NCI-H526 (cell line): Measurements from ENCODE around the gene P3H4.
"Not testable (repeated sequence)": the region's sequence is repeated elsewhere in the genome, so short reads cannot be mapped to it uniquely, and the experiment has no call there.

ENCODE experiments used
- DNase-seq, 2 experiments: peaks; one replicate each; lab custom pipeline; 2025; lab: John Stamatoyannopoulos, UW

Gene P3H4

GRCh38 chr17:41793784-41794539, 17.8 kb downstream of the P3H4 start:
- DNase-seq = peak in 1 of 2 experiments; percentile 26

GRCh38 chr17:41792845-41793783, 18.6 kb downstream of the P3H4 start:
- peak in 1 of 2 experiments; percentile 30 for DNase-seq

- no peak for DNase-seq
These were observed 24.7 kb downstream of the P3H4 start for GRCh38 chr17:41787021-41787418.

GRCh38 chr17:41786227-41787020, 25.3 kb downstream of the P3H4 start, which contains the start of gene JUP:
TSS of gene JUP (minus strand) at chr17:41786711. CDS start at chr17:41771854, 14,857 bp downstream.
- peak; percentile 99 for DNase-seq

GRCh38 chr17:41785859-41786226, 25.9 kb downstream of the P3H4 start:
- DNase-seq = peak; percentile 46 to 87

- peak; percentile 25 to 45 for DNase-seq
These were observed 26.5 kb downstream of the P3H4 start for GRCh38 chr17:41785091-41785858.

- no peak for DNase-seq
These were observed 27.5 kb downstream of the P3H4 start for GRCh38 chr17:41784207-41784744.

GRCh38 chr17:41782142-41782541, 29.6 kb downstream of the P3H4 start:
- DNase-seq = no peak

GRCh38 chr17:41781404-41782110, 30.2 kb downstream of the P3H4 start:
- DNase-seq = no peak

- DNase-seq = no peak
These were observed 31.8 kb downstream of the P3H4 start for GRCh38 chr17:41779954-41780353.

GRCh38 chr17:41777574-41778188, 34.1 kb downstream of the P3H4 start:
- DNase-seq = peak in 1 of 2 experiments; percentile 54

- DNase-seq = peak in 1 of 2 experiments; percentile 35
These were observed 34.6 kb downstream of the P3H4 start for GRCh38 chr17:41777157-41777573.

- not testable (repeated sequence) for DNase-seq
These were observed 35.4 kb downstream of the P3H4 start for GRCh38 chr17:41776262-41776900.

GRCh38 chr17:41775394-41776226, 36.1 kb downstream of the P3H4 start:
- DNase-seq = no peak

GRCh38 chr17:41773731-41774193, 38.0 kb downstream of the P3H4 start:
- DNase-seq = no peak

- DNase-seq = peak in 1 of 2 experiments; percentile 23
These were observed 38.6 kb downstream of the P3H4 start for GRCh38 chr17:41773190-41773588.

- no peak for DNase-seq
These were observed 39.1 kb downstream of the P3H4 start for GRCh38 chr17:41772586-41773189.

GRCh38 chr17:41772218-41772585, 39.5 kb downstream of the P3H4 start:
- peak; percentile 52 to 87 for DNase-seq
